Liver (tissue), 9 donors: ENCODE data around the gene PSMC4. TPM values are rescaled to one million over a fixed set of nuclear protein-coding genes. Genes with fewer than 3 reads are reported as not detected.

ENCODE experiments used
- DNase-seq: peaks from one replicate; pipeline ENCODE4 v3.0.0-alpha.2; 2017; ENCODE audit warnings: low spot score
- H3K27ac ChIP-seq, 2 donors: one replicate each; pipeline ENCODE4 v1.7.0; 2013; ENCODE audit warnings: inconsistent platforms in 2 of 2, low read length in 2 of 2, control low read depth in 1 of 2, low read depth in 1 of 2, mild to moderate bottlenecking in 1 of 2
- H3K27me3 ChIP-seq, 4 donors: one replicate each; pipeline versions ENCODE4 v1.6.1 to v1.7.0; 2013; ENCODE audit warnings: low read length in 3 of 4, inconsistent platforms in 1 of 4, mild to moderate bottlenecking in 1 of 4, moderate library complexity in 1 of 4; ENCODE audit not compliant: control insufficient read depth in 4 of 4, insufficient read depth in 4 of 4
- H3K36me3 ChIP-seq, 4 donors: one replicate each; pipeline versions ENCODE4 v1.6.1 to v1.7.0; 2013; ENCODE audit warnings: low read length in 3 of 4, mild to moderate bottlenecking in 3 of 4, low read depth in 1 of 4, moderate library complexity in 1 of 4; ENCODE audit not compliant: control insufficient read depth in 4 of 4, insufficient read depth in 3 of 4
- H3K4me1 ChIP-seq, 4 donors: one replicate each; pipeline versions ENCODE4 v1.6.1 to v1.7.0; 2013; ENCODE audit warnings: low read length in 3 of 4, mild to moderate bottlenecking in 3 of 4, moderate library complexity in 1 of 4; ENCODE audit not compliant: control insufficient read depth in 4 of 4, insufficient read depth in 4 of 4
- H3K4me3 ChIP-seq, 3 donors: one replicate each; pipeline versions ENCODE4 v1.6.1 to v1.7.0; 2013; ENCODE audit warnings: low read length in 3 of 3, control low read depth in 1 of 3, low read depth in 1 of 3, mild to moderate bottlenecking in 1 of 3
- H3K9ac ChIP-seq, 2 donors: one replicate each; pipeline ENCODE4 v1.7.0; 2013; ENCODE audit warnings: low read length in 2 of 2, mild to moderate bottlenecking in 2 of 2, moderate library complexity in 2 of 2, control low read depth in 1 of 2, low read depth in 1 of 2
- H3K9me3 ChIP-seq, 4 donors: one replicate each; pipeline versions ENCODE4 v1.6.1 to v1.7.0; 2013; ENCODE audit warnings: low read length in 3 of 4; ENCODE audit not compliant: control insufficient read depth in 4 of 4
- CTCF ChIP-seq: fragments of 150-350 bp; IDR thresholded peaks from 2 replicates; pipeline ENCODE4 v1.5.1; 2017; ENCODE audit warnings: improper control_type of control experiment, low read depth, low read length; ENCODE audit not compliant: missing input control
- EGR1 ChIP-seq, 2 donors: IDR thresholded peaks; 2 replicates each; pipeline ENCODE4 v1.6.1; 2016 to 2018; ENCODE audit warnings: antibody characterized with exemption in 2 of 2, low read depth in 2 of 2
- FOXA1 ChIP-seq: IDR thresholded peaks from 2 replicates; pipeline ENCODE4 v1.6.1; 2016; ENCODE audit warnings: antibody characterized with exemption
- FOXA2 ChIP-seq: IDR thresholded peaks from 2 replicates; pipeline ENCODE4 v1.6.1; 2016; ENCODE audit warnings: antibody characterized with exemption
- GABPA ChIP-seq, 2 donors: IDR thresholded peaks in 1 of 2; conservative IDR thresholded peaks in 1 of 2; 2 replicates each; pipeline ENCODE4 v1.6.1; 2016; ENCODE audit warnings: antibody characterized with exemption in 2 of 2, mild to moderate bottlenecking in 1 of 2, moderate library complexity in 1 of 2
- HNF4A ChIP-seq, 2 donors: conservative IDR thresholded peaks; 2 replicates each; pipeline ENCODE4 v1.6.1; 2016; ENCODE audit warnings: antibody characterized with exemption in 2 of 2, mild to moderate bottlenecking in 2 of 2
- HNF4G ChIP-seq: IDR thresholded peaks from 2 replicates; pipeline ENCODE4 v1.6.1; 2016; ENCODE audit warnings: antibody characterized with exemption
- JUND ChIP-seq, 2 donors: IDR thresholded peaks; 2 replicates each; pipeline ENCODE4 v1.6.1; 2016; ENCODE audit warnings: antibody characterized with exemption in 2 of 2
- MAX ChIP-seq: IDR thresholded peaks from 2 replicates; pipeline ENCODE4 v1.6.1; 2016; ENCODE audit warnings: antibody characterized with exemption
- NR2F2 ChIP-seq: IDR thresholded peaks from 2 replicates; pipeline ENCODE4 v1.6.1; 2016; ENCODE audit warnings: antibody characterized with exemption
- REST ChIP-seq: IDR thresholded peaks from 2 replicates; pipeline ENCODE4 v1.6.1; 2016; ENCODE audit warnings: antibody characterized with exemption, mild to moderate bottlenecking
- SP1 ChIP-seq: IDR thresholded peaks from 2 replicates; pipeline ENCODE4 v1.6.1; 2018; ENCODE audit warnings: antibody characterized with exemption, mild to moderate bottlenecking
- YY1 ChIP-seq: IDR thresholded peaks from 2 replicates; pipeline ENCODE4 v1.6.1; 2016; ENCODE audit warnings: antibody characterized with exemption, mild to moderate bottlenecking
- WGBS: extraction: QIAGEN DNeasy Blood & Tissue Kit; methylation state at CpG from one replicate; pipeline ENCODE4 v1.1.7; 2013; 5-methylcytosine and 5-hydroxymethylcytosine counted together
- polyA plus RNA-seq, 2 donors: library from polyadenylated mRNA; stranded (reverse) in 1 of 2; unstranded in 1 of 2; fragments of 200-250 nt in 1 of 2; fragments of >200 nt in 1 of 2; fragmentation: Nextera tagmentation in 1 of 2; extraction: Ambion mirVana in 1 of 2; gene quantifications; one replicate each; pipeline versions ENCODE4 v1.2.1 to v1.2.3, GENCODE V29; 2013 to 2015
- total RNA-seq, 2 donors: library from RNA; depleted of rRNA; stranded (reverse); fragments of >200 nt; gene quantifications; one replicate each; pipeline ENCODE4 v1.2.3, GENCODE V29; 2014
- TF ChIP-seq, protein P1 (sequence below): IDR thresholded peaks from 2 replicates; pipeline ENCODE4 v1.6.1; 2016; ENCODE audit warnings: antibody characterized with exemption
- TF ChIP-seq, protein P2 (sequence below): IDR thresholded peaks from 2 replicates; pipeline ENCODE4 v1.6.1; 2016; ENCODE audit warnings: antibody characterized with exemption
- donor health status: healthy.
- donor health status: healthy.
- donor health status: healthy.
- donor health status: healthy.
- donor health status: healthy.

PSMC4 gene
- total and polyA plus RNA-seq, 4 donors = 46.0 to 89.3 (median 79.7) TPM

DNA sequence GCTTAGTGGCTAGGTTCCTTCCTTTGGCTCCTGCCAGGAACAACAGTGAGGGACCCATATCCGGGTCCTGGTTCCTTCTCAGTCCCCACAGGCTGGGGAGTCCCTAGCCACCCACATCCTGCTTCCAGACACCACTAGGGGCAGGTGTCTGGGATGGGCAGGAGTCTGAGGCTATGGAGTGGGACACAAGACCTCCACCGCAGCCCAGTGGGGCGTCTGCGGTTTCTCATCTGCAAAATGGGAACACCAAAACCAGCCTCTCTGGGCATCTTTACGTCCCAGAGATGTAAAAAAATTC is 35.7 kb upstream of the PSMC4 start:
- Histone ChIP-seq H3K4me3 (no peak overlapping the region), H3K9me3 (peaks cover 0 to 1% (median 0%) of the 10 kb centered on the region in 4 donors), H3K4me1 (no peaks in the 10 kb centered on the region), H3K27ac (no peak overlapping the region), H3K27me3 (peaks cover 0 to 3% (median 0%) of the 10 kb centered on the region in 4 donors), H3K9ac (no peak overlapping the region), H3K36me3 (no peaks in the 10 kb centered on the region)
- DNase-seq = no peak
- WGBS = 88% methylated on average over 5 of the region's 5 CpGs
- TF ChIP-seq FOXA1 = no peak
- no peak for TF ChIP-seq NR2F2
- no peak for TF ChIP-seq REST
- no peak for TF ChIP-seq HNF4A (conservative IDR thresholded peaks at IDR 0.05)
- TF ChIP-seq, protein P1, sequence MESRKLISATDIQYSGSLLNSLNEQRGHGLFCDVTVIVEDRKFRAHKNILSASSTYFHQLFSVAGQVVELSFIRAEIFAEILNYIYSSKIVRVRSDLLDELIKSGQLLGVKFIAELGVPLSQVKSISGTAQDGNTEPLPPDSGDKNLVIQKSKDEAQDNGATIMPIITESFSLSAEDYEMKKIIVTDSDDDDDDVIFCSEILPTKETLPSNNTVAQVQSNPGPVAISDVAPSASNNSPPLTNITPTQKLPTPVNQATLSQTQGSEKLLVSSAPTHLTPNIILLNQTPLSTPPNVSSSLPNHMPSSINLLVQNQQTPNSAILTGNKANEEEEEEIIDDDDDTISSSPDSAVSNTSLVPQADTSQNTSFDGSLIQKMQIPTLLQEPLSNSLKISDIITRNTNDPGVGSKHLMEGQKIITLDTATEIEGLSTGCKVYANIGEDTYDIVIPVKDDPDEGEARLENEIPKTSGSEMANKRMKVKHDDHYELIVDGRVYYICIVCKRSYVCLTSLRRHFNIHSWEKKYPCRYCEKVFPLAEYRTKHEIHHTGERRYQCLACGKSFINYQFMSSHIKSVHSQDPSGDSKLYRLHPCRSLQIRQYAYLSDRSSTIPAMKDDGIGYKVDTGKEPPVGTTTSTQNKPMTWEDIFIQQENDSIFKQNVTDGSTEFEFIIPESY = no peak
- TF ChIP-seq EGR1 (IDR thresholded peaks at IDR 0.05; ENCODE audit: low read depth in 2 of 2) = no peak
- TF ChIP-seq YY1 = no peak
- TF ChIP-seq MAX = no peak
- no peak for TF ChIP-seq GABPA (IDR thresholded peaks at IDR 0.05 in 1 of 2, conservative IDR thresholded peaks at IDR 0.05 in 1 of 2)
- no peak for TF ChIP-seq JUND (IDR thresholded peaks at IDR 0.05)
- TF ChIP-seq SP1 = no peak
- no peak for TF ChIP-seq FOXA2
- TF ChIP-seq, protein P2, sequence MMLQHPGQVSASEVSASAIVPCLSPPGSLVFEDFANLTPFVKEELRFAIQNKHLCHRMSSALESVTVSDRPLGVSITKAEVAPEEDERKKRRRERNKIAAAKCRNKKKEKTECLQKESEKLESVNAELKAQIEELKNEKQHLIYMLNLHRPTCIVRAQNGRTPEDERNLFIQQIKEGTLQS = no peak
- TF ChIP-seq HNF4G = no peak
- no peak for TF ChIP-seq CTCF

DNA sequence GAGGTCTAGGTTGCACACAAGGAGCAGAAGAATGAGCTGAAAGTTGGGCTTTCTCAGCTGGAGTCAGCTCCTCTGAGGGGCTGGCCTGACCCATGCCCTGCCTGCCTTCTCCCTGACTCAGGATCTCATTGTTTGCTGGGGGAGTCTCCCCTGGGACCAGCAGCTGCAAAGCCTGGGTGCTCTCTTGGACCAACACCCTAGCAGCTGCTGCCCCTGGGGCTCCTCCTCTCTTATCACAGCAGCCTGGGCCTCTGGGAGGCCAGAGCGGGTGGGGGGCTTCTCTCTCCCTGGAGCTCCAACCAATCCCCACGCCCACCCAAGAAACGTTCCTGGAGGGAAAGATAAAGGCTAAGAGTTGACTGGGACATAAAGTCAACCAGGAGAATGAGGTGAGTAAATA is 34.9 kb upstream of the PSMC4 start:
- no peaks in the 10 kb centered on the region for H3K36me3 ChIP-seq
- 24% methylated on average over 3 of the region's 3 CpGs for WGBS
- H3K9me3 ChIP-seq = peaks cover 0 to 1% (median under 1%) of the 10 kb centered on the region in 4 donors
- peaks cover 0 to 3% (median 0%) of the 10 kb centered on the region in 4 donors for H3K27me3 ChIP-seq
- H3K9ac ChIP-seq = no peak overlapping the region
- no peaks in the 10 kb centered on the region for H3K4me1 ChIP-seq
- DNase-seq = no peak
- H3K27ac ChIP-seq = no peak overlapping the region
- H3K4me3 ChIP-seq = no peak overlapping the region
- TF ChIP-seq CTCF = no peak
- TF ChIP-seq GABPA (IDR thresholded peaks at IDR 0.05 in 1 of 2, conservative IDR thresholded peaks at IDR 0.05 in 1 of 2) = no peak
- TF ChIP-seq MAX = no peak
- TF ChIP-seq JUND (IDR thresholded peaks at IDR 0.05) = no peak
- no peak for TF ChIP-seq FOXA2
- no peak for TF ChIP-seq EGR1 (IDR thresholded peaks at IDR 0.05; ENCODE audit: low read depth in 2 of 2)
- no peak for TF ChIP-seq NR2F2
- TF ChIP-seq, protein P1 = no peak
- TF ChIP-seq, protein P2 = no peak
